IPS DF 6.9 (cell line): Measurements from ENCODE around the gene ZNF773.
A peak's percentile ranks its signal among the peaks of the same experiment; 100 is the strongest.
"Not testable (repeated sequence)": the region's sequence is repeated elsewhere in the genome, so short reads cannot be mapped to it uniquely, and the experiment has no call there.

Experiments
- DNase-seq: peaks from one replicate; pipeline ENCODE4 v3.0.0-alpha.2; 2013; ENCODE audit warnings: low read depth, low spot score
- H3K27ac ChIP-seq: one replicate; pipeline ENCODE4 v1.5.1; 2013; ENCODE audit warnings: low read length, control low read depth
- H3K27me3 ChIP-seq: 2 replicates; pipeline ENCODE4 v1.6.1; 2013; ENCODE audit warnings: mild to moderate bottlenecking, low read length; ENCODE audit not compliant: control insufficient read depth, insufficient read depth
- H3K36me3 ChIP-seq: 2 replicates; pipeline ENCODE4 v1.6.1; 2013; ENCODE audit warnings: low read length; ENCODE audit not compliant: control insufficient read depth, insufficient read depth
- H3K4me1 ChIP-seq: 2 replicates; pipeline ENCODE4 v1.6.1; 2013; ENCODE audit warnings: low read length; ENCODE audit not compliant: control insufficient read depth, insufficient read depth
- H3K4me3 ChIP-seq: 2 replicates; pipeline ENCODE4 v1.5.1; 2013; ENCODE audit warnings: mild to moderate bottlenecking, low read length
- H3K9me3 ChIP-seq: 2 replicates; pipeline ENCODE4 v1.6.1; 2013; ENCODE audit warnings: low read length, inconsistent platforms; ENCODE audit not compliant: control insufficient read depth, insufficient read depth
- WGBS: extraction: QIAGEN DNeasy Blood & Tissue Kit; methylation state at CpG from one replicate; pipeline ENCODE4 v1.1.7; 2013; ENCODE audit warnings: mixed read lengths, missing lambda C conversion rate; ENCODE audit not compliant: insufficient read length, insufficient coverage; 5-methylcytosine and 5-hydroxymethylcytosine counted together

Gene ZNF773

GRCh38 chr19:57499680-57500395 lies at the start of gene ZNF773:
TSS of gene ZNF773 (plus strand) at chr19:57499938. CDS start at chr19:57500081, 143 bp downstream.
- H3K4me1 ChIP-seq, H3K9me3 ChIP-seq, H3K36me3 ChIP-seq, H3K27ac ChIP-seq, H3K27me3 ChIP-seq: not testable (repeated sequence)
- WGBS = 100% methylated on average over 3 of the region's 69 CpGs
- peak; percentile 92 for DNase-seq
- H3K4me3 ChIP-seq = peak within 1 kb of the TSS; percentile 93

DNA sequence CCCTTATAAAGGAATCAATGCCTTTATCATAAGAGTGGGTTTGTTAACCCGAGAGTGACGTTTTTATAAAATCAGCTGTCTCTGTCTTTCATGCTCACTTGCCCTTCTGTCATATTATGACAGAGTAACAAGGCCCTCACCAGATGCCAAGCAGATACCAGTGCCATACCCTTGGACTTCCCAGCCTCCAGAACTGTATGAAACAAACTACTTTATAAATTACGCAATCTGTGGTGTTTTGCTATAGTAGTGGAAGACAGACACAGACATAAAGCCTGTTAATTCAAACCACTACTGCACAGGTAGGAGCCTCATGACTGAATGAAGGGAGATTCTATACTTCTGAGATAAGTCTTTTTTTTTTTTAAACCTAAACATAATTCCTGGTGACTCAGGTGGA lies 47.4 kb upstream of the ZNF773 start:
- Histone ChIP-seq H3K27ac (no peak overlapping the region), H3K4me1 (no peaks in the 10 kb centered on the region), H3K27me3 (no peaks in the 10 kb centered on the region), H3K36me3 (no peaks in the 10 kb centered on the region), H3K4me3 (no peak overlapping the region), H3K9me3 (no peaks in the 10 kb centered on the region)
- no CpG with 5 or more reads among the region's 3 CpGs for WGBS
- DNase-seq = no peak

DNA sequence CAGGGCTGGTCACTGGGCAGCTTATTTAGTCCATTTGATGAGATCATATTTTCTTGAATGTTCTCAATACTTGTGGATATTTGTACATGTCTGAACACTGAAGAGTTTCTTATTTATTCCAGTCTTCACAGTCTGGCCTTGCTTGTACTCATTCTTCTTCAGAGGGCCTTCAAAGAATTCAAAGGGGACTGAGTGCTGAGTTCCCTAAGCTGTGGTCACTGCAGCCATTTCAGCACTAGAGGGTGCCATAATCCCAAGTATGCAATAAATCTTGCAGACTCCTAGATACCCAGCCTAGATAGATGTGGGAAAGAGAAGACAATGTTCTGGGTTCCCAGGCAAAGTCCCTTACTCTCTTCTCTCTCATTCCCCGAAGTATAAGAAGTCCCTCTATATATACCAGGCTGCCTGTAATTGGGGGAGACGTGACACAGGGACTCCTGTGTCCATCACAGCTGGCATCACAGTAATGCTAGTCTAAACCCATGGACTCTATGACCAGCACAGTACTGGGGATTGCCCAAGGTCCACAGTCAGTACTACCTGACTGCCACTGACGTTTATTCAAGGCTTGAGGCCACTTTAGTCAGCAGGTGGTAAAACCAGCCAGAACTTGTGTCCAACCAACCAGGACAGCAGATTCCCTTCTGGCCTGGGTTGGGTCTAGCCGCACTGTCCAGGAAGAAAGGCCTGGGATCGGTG lies 33.9 kb upstream of the ZNF773 start:
- Histone ChIP-seq H3K27me3 (no peaks in the 10 kb centered on the region), H3K27ac (no peak overlapping the region), H3K9me3 (no peaks in the 10 kb centered on the region; the same call in none of the 2 replicates), H3K36me3 (no peaks in the 10 kb centered on the region), H3K4me3 (no peak overlapping the region), H3K4me1 (no peaks in the 10 kb centered on the region)
- DNase-seq = no peak
- no CpG with 5 or more reads among the region's 5 CpGs for WGBS

- Histone ChIP-seq H3K4me1 (no peaks in the 10 kb centered on the region), H3K9me3 (no peaks in the 10 kb centered on the region; the same call in none of the 2 replicates), H3K27me3 (no peaks in the 10 kb centered on the region), H3K27ac (no peak overlapping the region), H3K36me3 (no peaks in the 10 kb centered on the region), H3K4me3 (no peak overlapping the region)
- WGBS = no CpG with 5 or more reads among the region's 5 CpGs
- no peak for DNase-seq
These were observed 33.2 kb upstream of the ZNF773 start for GRCh38 chr19:57466489-57466888.

DNA sequence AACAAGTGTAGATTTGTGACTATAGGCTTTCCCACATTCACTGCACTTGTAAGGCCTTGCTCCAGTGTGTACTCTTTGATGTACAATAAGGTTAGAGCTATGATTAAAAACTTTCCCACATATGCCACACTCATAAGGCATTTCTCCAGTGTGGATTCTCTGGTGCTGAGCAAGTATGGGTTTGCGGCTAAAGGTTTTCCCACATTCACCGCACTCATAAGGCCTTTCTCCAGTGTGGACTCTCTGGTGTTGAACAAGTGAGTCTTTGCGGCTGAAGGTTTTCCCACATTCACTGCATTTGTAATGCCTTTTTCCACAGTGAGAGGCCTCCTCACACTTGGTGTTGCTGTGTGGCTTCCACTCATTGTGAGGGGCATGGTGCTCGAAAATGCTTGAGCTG lies 26.1 kb upstream of the ZNF773 start:
- peaks cover 27% of the 10 kb centered on the region for H3K36me3 ChIP-seq
- DNase-seq = no peak
- no peak overlapping the region for H3K27ac ChIP-seq
- H3K4me3 ChIP-seq = no peak overlapping the region
- no peaks in the 10 kb centered on the region for H3K4me1 ChIP-seq
- no CpG with 5 or more reads among the region's 4 CpGs for WGBS
- peaks cover 20% of the 10 kb centered on the region for H3K9me3 ChIP-seq
- H3K27me3 ChIP-seq = no peaks in the 10 kb centered on the region

- Histone ChIP-seq H3K36me3 (peaks cover 27% of the 10 kb centered on the region), H3K4me1 (no peaks in the 10 kb centered on the region), H3K27me3 (no peaks in the 10 kb centered on the region), H3K27ac (no peak within 1 kb of the TSS), H3K9me3 (peaks cover 20% of the 10 kb centered on the region), H3K4me3 (peak within 1 kb of the TSS; percentile 80)
- peak; percentile 91 for DNase-seq
- no CpG with 5 or more reads among the region's 38 CpGs for WGBS
These were observed 22.3 kb upstream of the ZNF773 start, which contains the start of gene ZNF772 for GRCh38 chr19:57477191-57478008. TSS of gene ZNF772 (minus strand) at chr19:57477566. CDS start at chr19:57477309, 257 bp downstream.

DNA sequence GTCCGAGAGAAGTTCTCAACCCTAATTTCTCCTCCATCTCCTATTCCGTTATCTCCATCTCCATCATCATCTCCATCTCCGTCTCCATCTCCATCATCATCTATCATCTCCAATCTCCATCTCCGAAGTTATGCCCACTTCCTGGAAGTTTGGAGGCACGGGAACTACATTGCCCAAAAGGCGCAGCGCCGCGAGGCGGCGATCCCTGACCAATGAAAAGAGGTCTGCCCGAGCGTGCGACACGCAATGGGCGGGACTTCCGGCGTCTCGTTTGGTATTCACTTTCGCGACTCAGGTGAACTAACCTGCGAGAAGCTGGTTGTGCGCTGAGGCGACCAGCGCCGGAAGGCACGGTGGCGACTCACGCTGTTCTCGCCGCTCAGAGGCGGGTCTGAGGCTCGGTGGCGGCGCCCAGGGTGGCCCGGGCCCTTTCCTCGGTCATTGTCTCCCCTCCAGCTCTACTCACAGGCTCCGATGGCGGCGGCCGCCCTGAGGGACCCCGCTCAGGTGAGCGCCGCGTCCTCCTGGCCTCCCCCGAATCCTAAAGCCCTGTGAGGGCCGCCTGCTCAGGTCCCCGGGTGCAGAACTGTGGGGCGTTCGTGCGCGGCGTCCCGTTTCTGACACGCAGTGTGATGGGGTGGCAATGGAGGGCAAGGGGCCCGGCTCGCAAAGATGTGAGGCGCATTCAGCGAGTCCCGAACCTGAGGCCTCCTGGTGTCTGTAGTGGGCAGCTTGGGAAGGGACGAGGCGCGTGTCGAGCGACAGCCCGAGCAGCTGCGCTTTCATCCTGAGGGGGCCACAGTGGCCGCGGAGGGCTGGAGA lies 12.1 kb upstream of the ZNF773 start, which contains the start of gene ZNF419:
Gene ZNF419 (plus strand): TSS at position 274 of the 822 bp plus-strand sequence. CDS start 201 bp downstream, at position 475.
- DNase-seq = peak; percentile 88
- Histone ChIP-seq H3K36me3 (peaks cover 11% of the 10 kb centered on the region), H3K4me3 (peak within 1 kb of the TSS; percentile 78)
- H3K4me1 ChIP-seq, H3K27ac ChIP-seq, H3K9me3 ChIP-seq, H3K27me3 ChIP-seq: not testable (repeated sequence)
- 100% methylated on average over 2 of the region's 69 CpGs for WGBS

DNA sequence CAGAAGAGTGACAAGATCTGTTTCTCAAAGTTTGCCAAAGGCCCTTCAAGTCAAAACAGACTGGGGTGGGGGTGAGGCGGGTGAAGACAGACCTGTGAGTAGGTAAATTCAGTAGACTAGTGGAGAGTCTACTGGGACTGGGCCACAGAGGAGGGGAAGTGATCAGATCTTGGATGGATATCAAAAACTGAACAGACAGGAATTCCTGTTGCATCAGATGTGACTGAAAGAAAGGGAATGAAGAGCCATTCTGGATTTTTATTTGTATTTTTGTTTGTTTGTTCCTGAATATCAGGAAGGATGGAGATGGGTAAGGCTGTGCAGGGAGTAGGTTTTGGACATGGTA lies 11.5 kb upstream of the ZNF773 start:
- peaks cover 14% of the 10 kb centered on the region for H3K36me3 ChIP-seq
- WGBS = no CpG with 5 or more reads among the region's 1 CpG
- not testable (repeated sequence) for H3K4me3 ChIP-seq, DNase-seq, H3K27ac ChIP-seq, H3K4me1 ChIP-seq, H3K9me3 ChIP-seq, H3K27me3 ChIP-seq

- H3K27ac ChIP-seq, H3K4me1 ChIP-seq, H3K4me3 ChIP-seq, H3K36me3 ChIP-seq, DNase-seq, H3K9me3 ChIP-seq, H3K27me3 ChIP-seq: not testable (repeated sequence)
These were observed 432 bp upstream of the ZNF773 start for GRCh38 chr19:57499332-57499679.

- WGBS = no CpG with 5 or more reads among the region's 4 CpGs
- H3K36me3 ChIP-seq, H3K4me1 ChIP-seq, H3K27me3 ChIP-seq, H3K4me3 ChIP-seq, DNase-seq, H3K27ac ChIP-seq, H3K9me3 ChIP-seq: not testable (repeated sequence)
These were observed 662 bp downstream of the ZNF773 start for GRCh38 chr19:57500400-57500799.
